ENCODE data around the gene ERFL.

- TF ChIP-seq TSHZ2 (CRISPR knock-in tag; IDR thresholded peaks at IDR 0.05) (no peak), ZFP3 (CRISPR knock-in tag; IDR thresholded peaks at IDR 0.05) (no peak), ZFP30 (CRISPR knock-in tag; IDR thresholded peaks at IDR 0.05) (no peak), ESRRG (CRISPR knock-in tag; IDR thresholded peaks at IDR 0.05) (no peak), ZNF565 (CRISPR knock-in tag; conservative IDR thresholded peaks at IDR 0.05; ENCODE audit: low read depth) (no peak), ISL1 (CRISPR knock-in tag; IDR thresholded peaks at IDR 0.05) (no peak; the same call in 1 of the 2 replicates), TOX (CRISPR knock-in tag; IDR thresholded peaks at IDR 0.05; ENCODE audit: borderline replicate concordance) (no peak), ARNTL (CRISPR knock-in tag; IDR thresholded peaks at IDR 0.05; ENCODE audit: borderline replicate concordance, low read depth) (no peak), CSDC2 (CRISPR knock-in tag; IDR thresholded peaks at IDR 0.05) (no peak)
- TF ChIP-seq, protein P1, sequence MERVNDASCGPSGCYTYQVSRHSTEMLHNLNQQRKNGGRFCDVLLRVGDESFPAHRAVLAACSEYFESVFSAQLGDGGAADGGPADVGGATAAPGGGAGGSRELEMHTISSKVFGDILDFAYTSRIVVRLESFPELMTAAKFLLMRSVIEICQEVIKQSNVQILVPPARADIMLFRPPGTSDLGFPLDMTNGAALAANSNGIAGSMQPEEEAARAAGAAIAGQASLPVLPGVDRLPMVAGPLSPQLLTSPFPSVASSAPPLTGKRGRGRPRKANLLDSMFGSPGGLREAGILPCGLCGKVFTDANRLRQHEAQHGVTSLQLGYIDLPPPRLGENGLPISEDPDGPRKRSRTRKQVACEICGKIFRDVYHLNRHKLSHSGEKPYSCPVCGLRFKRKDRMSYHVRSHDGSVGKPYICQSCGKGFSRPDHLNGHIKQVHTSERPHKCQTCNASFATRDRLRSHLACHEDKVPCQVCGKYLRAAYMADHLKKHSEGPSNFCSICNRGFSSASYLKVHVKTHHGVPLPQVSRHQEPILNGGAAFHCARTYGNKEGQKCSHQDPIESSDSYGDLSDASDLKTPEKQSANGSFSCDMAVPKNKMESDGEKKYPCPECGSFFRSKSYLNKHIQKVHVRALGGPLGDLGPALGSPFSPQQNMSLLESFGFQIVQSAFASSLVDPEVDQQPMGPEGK (CRISPR knock-in tag; IDR thresholded peaks at IDR 0.05; ENCODE audit: borderline replicate concordance), result no peak
- TF ChIP-seq, protein P2, sequence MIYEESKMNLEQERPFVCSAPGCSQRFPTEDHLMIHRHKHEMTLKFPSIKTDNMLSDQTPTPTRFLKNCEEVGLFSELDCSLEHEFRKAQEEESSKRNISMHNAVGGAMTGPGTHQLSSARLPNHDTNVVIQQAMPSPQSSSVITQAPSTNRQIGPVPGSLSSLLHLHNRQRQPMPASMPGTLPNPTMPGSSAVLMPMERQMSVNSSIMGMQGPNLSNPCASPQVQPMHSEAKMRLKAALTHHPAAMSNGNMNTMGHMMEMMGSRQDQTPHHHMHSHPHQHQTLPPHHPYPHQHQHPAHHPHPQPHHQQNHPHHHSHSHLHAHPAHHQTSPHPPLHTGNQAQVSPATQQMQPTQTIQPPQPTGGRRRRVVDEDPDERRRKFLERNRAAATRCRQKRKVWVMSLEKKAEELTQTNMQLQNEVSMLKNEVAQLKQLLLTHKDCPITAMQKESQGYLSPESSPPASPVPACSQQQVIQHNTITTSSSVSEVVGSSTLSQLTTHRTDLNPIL (CRISPR knock-in tag; IDR thresholded peaks at IDR 0.05; ENCODE audit: low read depth), result no peak
Measured at GRCh38 chr19:41859213-41859617, 69.0 kb downstream of the ERFL start.

Data from SK-N-SH treated with all-trans-retinoic acid at 6 μM for 48 hours (cell line).